GM19351 (cell line): Measurements from ENCODE around the gene PHACTR1.
"Not testable (repeated sequence)": the region's sequence is repeated elsewhere in the genome, so short reads cannot be mapped to it uniquely, and the experiment has no call there.

Experiments used
- ATAC-seq: cut with Tn5 transposase; IDR thresholded peaks from one replicate; pipeline ENCODE4 v1.9.1; 2021; ENCODE audit warnings: mild to moderate bottlenecking, moderate library complexity; ENCODE audit not compliant: unreplicated experiment

The PHACTR1 gene

GRCh38 chr6:13133894-13134293, 417.3 kb downstream of the PHACTR1 start:
- not testable (repeated sequence) for ATAC-seq

DNA sequence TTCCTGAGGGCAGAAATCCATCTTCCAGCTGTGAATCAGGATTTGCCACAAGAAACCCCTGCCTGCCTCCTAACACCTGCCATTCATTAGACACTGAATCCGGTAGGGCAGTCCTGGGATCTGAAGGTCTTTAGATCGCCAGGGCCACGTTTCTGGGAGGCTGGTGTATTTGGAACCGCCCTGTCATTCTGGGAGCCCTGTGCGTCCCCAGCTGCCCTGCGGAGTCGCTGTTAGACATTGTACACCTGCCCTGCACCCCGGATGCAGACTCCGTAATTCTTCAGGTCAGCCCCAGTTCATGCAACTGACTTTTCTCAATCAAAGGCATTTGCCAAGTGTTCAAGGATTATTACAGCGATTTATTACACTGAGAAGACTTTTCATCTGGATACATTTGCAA, 418.6 kb downstream of the PHACTR1 start:
- ATAC-seq, result no peak

DNA sequence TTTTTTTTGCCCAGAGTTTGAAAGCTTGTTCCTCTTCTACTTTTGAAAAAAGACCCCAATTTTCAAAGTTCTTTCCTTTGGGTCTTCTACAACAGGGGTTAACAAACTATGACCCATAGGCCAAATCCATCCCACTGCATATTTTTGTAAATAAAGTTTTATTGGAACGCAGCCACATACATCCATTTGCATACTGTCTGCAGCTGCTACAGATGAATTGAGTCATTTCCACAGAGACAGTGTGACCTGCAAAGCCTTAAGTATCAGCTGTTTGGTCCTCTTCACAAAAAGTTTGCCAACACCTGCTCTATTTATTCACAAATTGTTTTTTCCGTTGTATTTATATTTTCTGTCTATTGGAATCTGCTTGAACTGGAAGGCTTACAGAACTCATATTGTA, 422.6 kb downstream of the PHACTR1 start:
- ATAC-seq, result no peak

DNA sequence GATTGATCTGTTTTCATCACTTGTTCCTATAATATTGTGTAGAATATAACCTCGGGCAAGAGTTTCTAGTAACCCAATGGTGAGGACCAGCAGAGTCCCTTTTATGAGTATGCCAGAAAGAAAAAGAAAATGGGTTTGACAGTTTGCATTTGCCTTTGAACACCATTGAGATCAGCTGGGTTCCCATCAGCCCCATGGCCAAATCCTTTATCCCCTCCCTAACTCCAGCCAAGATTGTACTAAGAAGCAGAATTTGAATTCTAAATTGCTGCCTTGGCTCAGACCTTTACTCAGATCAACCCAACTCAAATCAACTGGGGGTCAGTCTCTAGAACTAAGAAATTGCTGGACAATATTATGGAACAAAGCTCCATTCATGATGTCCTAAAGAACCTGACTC, 424.4 kb downstream of the PHACTR1 start:
- ATAC-seq, result no peak

- no peak for ATAC-seq
Measured at GRCh38 chr6:13141387-13141786, 424.8 kb downstream of the PHACTR1 start.

DNA sequence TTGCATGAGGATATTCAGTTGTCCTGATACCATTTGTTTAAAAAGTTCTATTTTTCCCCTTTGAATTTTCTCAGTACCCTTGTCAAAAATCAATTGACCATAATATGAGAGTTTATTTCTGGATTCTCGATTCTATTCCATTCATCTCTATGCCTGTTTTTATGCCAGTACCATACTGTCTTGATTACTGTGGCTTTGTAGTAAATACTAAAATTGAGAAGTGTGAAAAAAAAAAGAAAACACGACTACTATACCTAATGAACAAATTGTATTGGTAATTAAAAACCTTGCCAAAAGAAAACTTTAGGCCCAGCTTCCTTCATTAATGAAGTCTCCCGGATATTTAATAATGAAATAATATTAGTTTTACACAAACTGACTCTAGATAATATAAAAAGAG, 426.0 kb downstream of the PHACTR1 start:
- no peak for ATAC-seq

DNA sequence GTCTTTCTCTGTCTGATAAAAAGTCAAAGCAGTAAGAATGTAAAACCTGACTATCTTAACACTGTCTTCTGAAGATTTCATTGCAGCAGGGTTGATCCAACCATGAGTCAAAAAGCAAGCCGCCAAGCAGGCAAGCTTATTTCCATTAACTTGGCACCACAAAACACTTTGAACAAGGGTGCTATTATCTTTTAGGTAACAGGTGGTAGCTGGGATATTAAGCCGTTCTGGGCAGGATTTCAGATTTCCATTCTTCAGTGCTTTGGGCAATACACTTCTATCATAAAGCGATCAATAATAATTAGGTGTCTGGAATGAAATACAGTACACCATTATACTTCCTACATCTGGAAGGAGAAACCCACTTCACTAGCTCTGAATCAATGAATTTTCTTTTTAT, 429.9 kb downstream of the PHACTR1 start:
- no peak for ATAC-seq

DNA sequence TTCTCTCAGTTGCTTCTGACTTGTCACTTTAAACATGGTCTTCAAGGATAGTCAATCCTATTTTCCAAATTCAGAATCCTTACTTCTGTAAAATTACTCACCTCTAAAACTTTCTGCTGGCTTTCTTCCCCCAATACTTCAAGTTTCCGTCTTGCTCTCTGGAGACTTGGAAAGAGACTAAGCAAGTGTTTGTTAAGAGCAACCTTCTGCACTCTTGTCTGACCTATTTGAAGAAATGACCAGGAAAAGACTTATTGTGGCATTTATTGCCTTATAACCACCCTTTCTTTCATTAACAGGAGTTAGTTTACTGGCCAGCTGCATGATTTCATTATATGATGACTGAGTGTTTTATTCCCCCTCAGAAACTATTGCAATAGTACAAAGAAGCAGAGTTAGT, 430.8 kb downstream of the PHACTR1 start:
- no peak for ATAC-seq

- ATAC-seq, result no peak
Measured at GRCh38 chr6:13147782-13148181, 431.2 kb downstream of the PHACTR1 start.

GRCh38 chr6:13152764-13153163, 436.2 kb downstream of the PHACTR1 start:
- no peak for ATAC-seq

GRCh38 chr6:13156381-13156780, 439.8 kb downstream of the PHACTR1 start:
- no peak for ATAC-seq

GRCh38 chr6:13157293-13157692, 440.7 kb downstream of the PHACTR1 start:
- ATAC-seq, result no peak

DNA sequence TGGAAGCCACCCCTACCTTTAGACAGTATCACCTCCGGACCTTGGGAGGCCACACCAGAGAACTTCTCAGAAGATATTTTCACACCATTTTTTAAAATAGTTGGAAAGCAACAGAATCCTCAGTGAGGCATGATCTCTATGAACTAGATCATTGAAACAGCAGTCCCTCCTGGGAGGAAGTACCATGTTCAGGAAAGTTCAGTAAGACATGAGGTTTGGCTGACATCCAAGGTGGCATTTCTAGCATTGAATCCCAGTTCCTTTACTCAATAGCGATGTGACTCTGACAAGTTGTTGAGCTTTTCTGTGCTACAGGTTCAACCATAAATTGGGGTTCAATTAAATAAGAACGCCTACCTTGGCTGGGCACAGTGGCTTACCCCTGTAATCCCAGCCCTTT, 442.7 kb downstream of the PHACTR1 start:
- no peak for ATAC-seq

DNA sequence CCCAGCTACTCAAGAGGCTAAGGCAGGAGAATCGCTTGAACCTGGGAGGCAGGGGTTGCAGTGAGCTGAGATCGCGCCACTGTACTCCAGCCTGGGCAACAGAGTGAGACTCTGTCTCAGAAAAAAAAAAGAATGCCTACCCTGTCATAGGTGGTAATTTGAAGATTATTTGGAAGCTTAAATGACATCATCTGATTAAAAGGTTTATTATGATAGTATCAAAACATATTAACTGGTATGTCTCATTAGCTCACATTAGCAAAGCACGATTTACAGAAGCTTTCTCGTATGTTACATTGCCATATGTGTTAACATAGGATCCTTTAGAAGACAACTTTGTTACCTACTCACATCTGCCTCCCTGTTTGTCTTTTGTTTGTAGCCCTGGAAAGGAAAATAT, 443.3 kb downstream of the PHACTR1 start:
- ATAC-seq, result not testable (repeated sequence)

- ATAC-seq, result no peak
Measured at GRCh38 chr6:13163161-13163944, 446.8 kb downstream of the PHACTR1 start.

- no peak for ATAC-seq
Measured at GRCh38 chr6:13164291-13164690, 447.7 kb downstream of the PHACTR1 start.

DNA sequence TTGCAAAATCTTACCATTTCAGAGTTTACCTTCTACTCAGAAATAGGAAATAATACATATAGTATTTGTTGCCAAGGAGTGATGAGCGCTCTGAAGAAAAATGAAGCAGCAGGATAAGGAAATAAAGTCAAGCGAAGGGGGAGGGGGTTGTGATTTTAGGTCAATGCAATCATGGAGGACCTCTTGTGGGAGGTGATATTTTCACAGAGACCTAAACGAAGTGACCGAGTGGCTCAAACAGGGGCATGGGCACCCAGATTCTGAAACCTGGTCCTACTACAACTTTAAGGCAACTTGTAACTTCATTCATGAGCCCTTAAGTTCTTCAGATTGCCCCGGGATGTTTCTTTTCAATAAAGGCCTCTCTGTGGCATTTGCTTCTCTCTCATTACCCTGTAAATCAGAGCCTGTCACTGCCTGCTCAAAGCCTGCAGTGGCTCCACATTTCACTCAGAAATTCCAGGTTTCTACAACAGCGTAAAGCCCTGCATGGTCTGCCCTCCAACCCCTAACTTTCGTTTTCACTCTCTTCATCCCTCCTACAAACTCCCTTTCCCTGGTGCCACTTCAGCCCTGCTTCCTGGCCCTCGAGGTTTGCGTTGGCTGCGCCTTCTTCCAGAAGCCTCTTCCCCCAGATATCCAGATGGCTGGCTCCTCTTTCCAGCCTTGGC, 449.1 kb downstream of the PHACTR1 start:
- no peak for ATAC-seq

GRCh38 chr6:13166269-13166668, 449.7 kb downstream of the PHACTR1 start:
- ATAC-seq, result no peak

DNA sequence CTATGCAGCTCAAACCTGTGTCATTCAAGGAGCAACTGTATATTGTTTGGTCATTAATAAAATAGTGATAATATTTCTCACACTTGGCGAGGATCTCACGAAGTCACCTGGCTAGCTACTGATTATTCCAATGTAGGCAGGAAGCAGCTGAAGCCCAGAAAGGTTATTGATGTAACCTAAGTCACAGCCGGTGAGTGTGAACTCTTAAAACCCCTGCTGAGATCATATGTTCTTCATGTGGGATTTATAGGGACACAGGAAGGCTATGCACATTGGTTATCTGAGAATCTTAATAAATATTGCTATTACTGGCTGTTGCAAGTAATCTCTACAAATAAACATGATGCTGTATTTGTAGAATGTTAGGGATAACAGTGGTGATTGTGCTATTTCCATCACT, 450.3 kb downstream of the PHACTR1 start:
- no peak for ATAC-seq

DNA sequence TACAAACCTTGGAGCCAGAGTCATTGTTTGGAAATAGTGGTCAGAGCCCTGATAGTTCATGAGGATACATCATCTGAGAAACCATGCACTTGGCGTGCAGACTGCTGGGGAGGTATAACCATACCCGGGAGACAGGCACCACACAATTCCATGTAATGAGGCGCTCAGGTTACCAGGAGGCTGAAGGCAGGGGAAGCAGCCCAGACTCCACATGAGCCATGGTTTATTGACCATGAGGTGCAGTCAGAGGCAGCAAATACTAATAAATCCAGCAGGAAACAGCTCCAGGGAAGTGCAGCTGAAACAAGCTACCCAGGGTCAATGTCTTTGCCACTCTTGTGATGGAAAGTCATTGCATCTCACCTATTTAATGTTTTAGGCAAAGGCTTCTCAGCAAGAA, 455.7 kb downstream of the PHACTR1 start:
- no peak for ATAC-seq

GRCh38 chr6:13175087-13175486, 458.5 kb downstream of the PHACTR1 start:
- no peak for ATAC-seq

DNA sequence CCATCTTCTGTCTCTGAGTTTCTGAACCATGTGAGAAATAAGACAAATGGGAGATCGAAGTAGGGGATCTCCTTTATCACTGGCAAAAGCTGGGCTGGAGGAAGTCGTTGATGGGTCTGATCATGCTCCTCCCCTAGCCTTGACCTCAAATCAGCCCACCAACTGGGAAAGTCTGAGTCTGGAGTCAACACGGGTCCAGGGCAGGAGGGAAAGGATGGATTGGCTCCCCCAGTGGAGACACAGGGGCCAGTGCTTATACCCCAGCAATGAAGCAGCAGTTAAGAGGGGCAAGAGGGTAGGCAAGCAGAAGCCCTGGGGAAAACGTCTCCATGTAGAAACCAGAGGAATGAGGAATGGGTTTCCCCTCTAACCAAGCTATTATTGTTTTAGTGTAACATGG, 459.2 kb downstream of the PHACTR1 start:
- ATAC-seq, result no peak

GRCh38 chr6:13177664-13178063, 461.1 kb downstream of the PHACTR1 start:
- no peak for ATAC-seq
